Mammary epithelial cell (primary cell): ENCODE results near the gene SLIT3.

Experiments used
- EZH2 ChIP-seq: IDR thresholded peaks from 2 replicates; pipeline ENCODE4 v1.6.1; 2012; ENCODE audit warnings: low read length, inconsistent platforms, borderline replicate concordance
- TF ChIP-seq, protein P1 (sequence below), 2 donors: IDR thresholded peaks in 1 of 2; conservative IDR thresholded peaks in 1 of 2; 2 replicates each; pipeline ENCODE4 v1.5.1; 2011 to 2012; ENCODE audit warnings: inconsistent platforms in 2 of 2, low read length in 2 of 2, mild to moderate bottlenecking in 2 of 2, control low read depth in 1 of 2, low read depth in 1 of 2; ENCODE audit not compliant: insufficient read depth in 1 of 2; ENCODE audit errors: extremely low read depth in 1 of 2

DNA sequence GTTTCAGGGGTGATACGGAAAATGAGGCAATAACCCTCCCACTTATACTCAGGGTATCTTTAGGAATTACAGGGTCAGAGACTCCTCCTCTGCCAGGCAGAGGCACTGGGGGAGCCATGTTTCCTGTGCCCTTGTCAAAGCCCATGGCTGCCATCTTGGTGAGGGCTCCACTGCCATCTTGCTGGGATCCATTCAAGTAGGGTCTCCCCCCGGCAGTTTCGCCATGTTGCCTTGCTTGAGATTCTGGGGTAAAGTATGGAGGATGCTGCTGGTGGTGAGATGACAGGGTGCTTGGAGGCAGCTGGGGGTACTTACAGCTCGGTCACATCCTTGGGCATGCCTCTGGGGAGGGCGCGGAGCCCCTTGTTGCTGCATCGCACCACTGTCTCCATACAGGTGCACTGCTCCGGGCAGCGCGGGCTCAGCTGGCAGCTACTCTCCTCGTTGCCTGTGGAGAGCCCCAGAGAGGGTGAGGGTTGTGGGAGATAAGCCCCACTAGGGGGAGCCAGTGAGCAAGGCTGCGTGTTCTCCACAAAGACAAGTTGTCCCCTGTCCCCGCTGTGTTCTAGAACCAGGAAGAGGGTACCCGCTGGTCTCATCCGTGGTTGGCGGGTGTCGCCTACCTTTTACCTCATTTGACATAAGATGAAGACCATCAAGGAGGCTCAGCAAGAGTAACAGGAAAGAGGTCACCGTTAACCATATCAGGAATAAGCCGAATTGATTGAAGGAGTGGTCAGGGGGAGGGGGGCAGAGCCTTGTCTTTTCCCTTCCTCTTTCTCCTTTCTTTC, 552.8 kb downstream of the SLIT3 start:
- TF ChIP-seq, protein P1, sequence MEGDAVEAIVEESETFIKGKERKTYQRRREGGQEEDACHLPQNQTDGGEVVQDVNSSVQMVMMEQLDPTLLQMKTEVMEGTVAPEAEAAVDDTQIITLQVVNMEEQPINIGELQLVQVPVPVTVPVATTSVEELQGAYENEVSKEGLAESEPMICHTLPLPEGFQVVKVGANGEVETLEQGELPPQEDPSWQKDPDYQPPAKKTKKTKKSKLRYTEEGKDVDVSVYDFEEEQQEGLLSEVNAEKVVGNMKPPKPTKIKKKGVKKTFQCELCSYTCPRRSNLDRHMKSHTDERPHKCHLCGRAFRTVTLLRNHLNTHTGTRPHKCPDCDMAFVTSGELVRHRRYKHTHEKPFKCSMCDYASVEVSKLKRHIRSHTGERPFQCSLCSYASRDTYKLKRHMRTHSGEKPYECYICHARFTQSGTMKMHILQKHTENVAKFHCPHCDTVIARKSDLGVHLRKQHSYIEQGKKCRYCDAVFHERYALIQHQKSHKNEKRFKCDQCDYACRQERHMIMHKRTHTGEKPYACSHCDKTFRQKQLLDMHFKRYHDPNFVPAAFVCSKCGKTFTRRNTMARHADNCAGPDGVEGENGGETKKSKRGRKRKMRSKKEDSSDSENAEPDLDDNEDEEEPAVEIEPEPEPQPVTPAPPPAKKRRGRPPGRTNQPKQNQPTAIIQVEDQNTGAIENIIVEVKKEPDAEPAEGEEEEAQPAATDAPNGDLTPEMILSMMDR (conservative IDR thresholded peaks at IDR 0.05 in 1 of 2, IDR thresholded peaks at IDR 0.05 in 1 of 2; ENCODE audit: extremely low read depth in 1 of 2, insufficient read depth in 1 of 2, low read depth in 1 of 2, low read length in 2 of 2), result peak; percentile 68 to 72
- TF ChIP-seq EZH2, result no peak
